ENCODE measurements around the gene PCSK5.

- TF ChIP-seq CTCF (IDR thresholded peaks at IDR 0.05), result no peak
- TF ChIP-seq POLR2A (IDR thresholded peaks at IDR 0.05), result no peak
These were observed 191.6 kb downstream of the PCSK5 start for GRCh38 chr9:76082057-76082456.

Measured in right lobe of liver (tissue), 4 donors.